Body of pancreas (tissue), 4 donors: ENCODE results near the gene C10orf90. TPM values are rescaled to one million over a fixed set of nuclear protein-coding genes. Genes with fewer than 3 reads are reported as not detected.

Experiments
- ATAC-seq: fragments of 150-250 bp; one replicate; pipeline ENCODE4 v1.9.1; 2016
- DNase-seq, 4 donors: peaks; one replicate each; pipeline ENCODE4 v3.0.0-alpha.2; 2019
- H3K27ac ChIP-seq, 4 donors: fragments of 200-600 bp; sonication (generic); 1 replicate in 3 of 4; 2 replicates in 1 of 4; pipeline versions ENCODE4 v1.5.1 to v1.6.1; 2016 to 2019; ENCODE audit warnings: mild to moderate bottlenecking in 1 of 4, mixed read lengths in 1 of 4, moderate library complexity in 1 of 4
- H3K27me3 ChIP-seq, 2 donors: fragments of 200-600 bp; sonication (generic); one replicate each; pipeline ENCODE4 v1.6.0; 2016; ENCODE audit warnings: mild to moderate bottlenecking in 1 of 2
- H3K36me3 ChIP-seq, 2 donors: fragments of 200-600 bp; sonication (generic); replicated peaks in 1 of 2; 2 replicates each; pipeline ENCODE4 v1.5.1; 2016; ENCODE audit warnings: low read depth in 2 of 2; ENCODE audit not compliant: insufficient read depth in 1 of 2
- H3K4me1 ChIP-seq: fragments of 200-600 bp; sonication (generic); one replicate; pipeline ENCODE4 v1.6.0; 2016
- H3K4me3 ChIP-seq, 2 donors: fragments of 200-600 bp; sonication (generic); 1 replicate in 1 of 2; 2 replicates in 1 of 2; pipeline ENCODE4 v1.5.1; 2016 to 2019
- H3K9me3 ChIP-seq, 3 donors: fragments of 200-600 bp; sonication (generic); 1 replicate in 2 of 3; 2 replicates in 1 of 3; pipeline ENCODE4 v1.5.1; 2016
- POLR2A ChIP-seq, 3 donors: fragments of 450-650 bp; IDR thresholded peaks; one replicate each; pipeline ENCODE4 v1.6.1; 2016; ENCODE audit warnings: antibody characterized with exemption in 3 of 3, mild to moderate bottlenecking in 2 of 3
- WGBS, 2 donors: methylation state at CpG; one replicate each; pipeline ENCODE4 v1.1.5; 2017; 5-methylcytosine and 5-hydroxymethylcytosine counted together
- intact Hi-C: fragments of 100-400 bp; cut with DNase I; formaldehyde crosslinking; loops from one replicate; pipeline ENCODE4 v1.15.1; 2023
- total RNA-seq, 2 donors: library from RNA; depleted of rRNA; stranded (reverse); fragments of >200 nt; gene quantifications; one replicate each; pipeline ENCODE4 v1.1.0, GENCODE V29; 2016
- TF ChIP-seq, protein P1 (sequence below), 7 experiments: fragments of 450-650 bp in 4 of 7; fragments of 200-600 bp in 3 of 7; sonication (generic) in 3 of 7; IDR thresholded peaks; one replicate each; pipeline ENCODE4 v1.5.1; 2016 to 2019; ENCODE audit warnings: antibody characterized with exemption in 7 of 7

The C10orf90 gene
- total RNA-seq, 2 donors from 2014 or later: not detected

DNA sequence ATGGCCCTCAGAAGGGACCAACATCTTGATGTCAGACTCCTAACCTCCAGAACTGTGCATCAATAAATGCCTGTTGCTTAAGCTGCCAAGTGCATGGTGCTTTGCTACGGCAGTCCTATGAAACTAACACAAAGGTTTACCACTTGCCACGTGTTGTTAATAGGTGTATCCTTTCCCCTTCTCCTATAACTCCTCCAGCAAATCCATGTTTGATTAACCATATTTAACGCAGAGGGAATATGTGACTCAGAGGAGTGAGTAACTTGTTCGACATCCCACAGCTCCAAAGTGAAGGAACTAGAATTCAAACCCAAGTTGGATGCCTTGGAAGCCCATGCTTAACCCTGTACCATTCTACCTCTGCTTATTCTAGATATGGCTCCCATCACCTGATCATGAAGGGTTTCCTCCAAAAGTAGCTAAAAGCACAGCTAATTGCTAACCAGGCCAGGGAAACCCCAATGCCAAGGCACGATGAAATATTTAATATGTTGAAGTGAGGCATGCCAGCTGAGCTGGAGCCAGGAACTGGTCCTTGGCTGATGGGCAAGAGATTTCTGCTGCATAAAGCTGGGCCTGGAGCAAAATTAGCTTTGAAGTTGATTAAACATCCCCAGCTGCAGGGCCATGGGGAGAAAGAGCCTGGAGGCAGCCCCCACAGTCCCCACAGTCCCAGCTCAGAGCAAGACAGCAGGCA lies 131.9 kb downstream of the C10orf90 start:
- H3K4me1 ChIP-seq: peaks cover 12% of the 10 kb centered on the region
- H3K27ac ChIP-seq: no peak overlapping the region
- DNase-seq (peak in 1 of 4 donors; percentile 51), ATAC-seq (no peak)
- no peaks in the 10 kb centered on the region for H3K27me3 ChIP-seq
- intact Hi-C loops: no loop called here
- WGBS, 2 donors: 76 to 80% methylated on average over 5 of the region's 5 CpGs
- H3K9me3 ChIP-seq: no peaks in the 10 kb centered on the region
- H3K4me3 ChIP-seq: no peak overlapping the region
- TF ChIP-seq, protein P1, sequence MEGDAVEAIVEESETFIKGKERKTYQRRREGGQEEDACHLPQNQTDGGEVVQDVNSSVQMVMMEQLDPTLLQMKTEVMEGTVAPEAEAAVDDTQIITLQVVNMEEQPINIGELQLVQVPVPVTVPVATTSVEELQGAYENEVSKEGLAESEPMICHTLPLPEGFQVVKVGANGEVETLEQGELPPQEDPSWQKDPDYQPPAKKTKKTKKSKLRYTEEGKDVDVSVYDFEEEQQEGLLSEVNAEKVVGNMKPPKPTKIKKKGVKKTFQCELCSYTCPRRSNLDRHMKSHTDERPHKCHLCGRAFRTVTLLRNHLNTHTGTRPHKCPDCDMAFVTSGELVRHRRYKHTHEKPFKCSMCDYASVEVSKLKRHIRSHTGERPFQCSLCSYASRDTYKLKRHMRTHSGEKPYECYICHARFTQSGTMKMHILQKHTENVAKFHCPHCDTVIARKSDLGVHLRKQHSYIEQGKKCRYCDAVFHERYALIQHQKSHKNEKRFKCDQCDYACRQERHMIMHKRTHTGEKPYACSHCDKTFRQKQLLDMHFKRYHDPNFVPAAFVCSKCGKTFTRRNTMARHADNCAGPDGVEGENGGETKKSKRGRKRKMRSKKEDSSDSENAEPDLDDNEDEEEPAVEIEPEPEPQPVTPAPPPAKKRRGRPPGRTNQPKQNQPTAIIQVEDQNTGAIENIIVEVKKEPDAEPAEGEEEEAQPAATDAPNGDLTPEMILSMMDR (IDR thresholded peaks at IDR 0.05): no peak
- TF ChIP-seq POLR2A (IDR thresholded peaks at IDR 0.05): no peak
- no peaks in the 10 kb centered on the region for H3K36me3 ChIP-seq

DNA sequence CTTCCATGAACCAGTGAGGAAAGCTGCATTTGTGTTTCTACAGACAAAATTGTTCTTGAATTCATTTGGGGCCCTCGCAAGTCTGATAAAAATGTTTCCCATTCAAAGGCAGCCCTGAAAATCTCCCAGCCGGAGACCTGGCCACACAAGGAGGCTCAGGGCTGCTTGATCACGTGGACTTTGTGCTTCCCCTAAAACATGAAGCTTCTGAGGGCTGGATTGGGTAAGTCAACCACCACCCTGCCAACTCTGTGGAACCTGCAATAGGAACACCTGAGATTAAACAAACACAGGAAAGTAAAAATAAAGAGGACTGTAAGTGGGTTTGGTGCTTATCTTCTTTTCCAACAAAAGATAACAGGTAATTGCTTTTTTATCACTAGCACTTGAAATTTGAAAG lies 133.8 kb downstream of the C10orf90 start:
- ATAC-seq (no peak), DNase-seq (peak in 2 of 4 donors; percentile 4 to 40)
- H3K36me3 ChIP-seq: no peaks in the 10 kb centered on the region
- no peak for TF ChIP-seq POLR2A (IDR thresholded peaks at IDR 0.05)
- TF ChIP-seq, protein P1 (IDR thresholded peaks at IDR 0.05): no peak
- peaks cover 12% of the 10 kb centered on the region for H3K4me1 ChIP-seq
- H3K27me3 ChIP-seq: no peaks in the 10 kb centered on the region
- 39 to 40% methylated on average over 3 of the region's 3 CpGs for WGBS, 2 donors
- H3K9me3 ChIP-seq: no peaks in the 10 kb centered on the region
- no peak overlapping the region for H3K4me3 ChIP-seq
- intact Hi-C loops: no loop called here
- no peak overlapping the region for H3K27ac ChIP-seq

DNA sequence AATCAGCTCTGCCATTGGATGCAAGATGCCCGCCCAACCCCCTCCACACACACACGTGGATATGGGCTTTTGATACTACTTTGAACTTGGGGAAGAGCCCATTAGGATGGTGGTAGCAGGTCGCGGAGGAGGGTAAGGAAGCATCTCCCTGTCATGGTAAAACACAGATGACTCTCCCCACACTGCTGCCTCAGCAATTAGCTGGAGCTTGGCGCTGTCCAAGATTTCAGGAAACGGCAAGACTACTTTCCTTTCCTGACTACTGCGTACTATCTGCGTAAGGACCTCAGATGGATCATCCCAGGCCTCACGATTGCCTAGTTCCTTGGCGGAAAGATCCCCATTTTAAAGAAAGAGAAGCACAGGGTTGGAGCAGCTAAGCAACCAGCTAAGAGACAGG lies 134.3 kb downstream of the C10orf90 start:
- WGBS, 2 donors: 71 to 89% methylated on average over 9 of the region's 10 CpGs
- H3K4me1 ChIP-seq: peaks cover 12% of the 10 kb centered on the region
- TF ChIP-seq POLR2A (IDR thresholded peaks at IDR 0.05): no peak
- TF ChIP-seq, protein P1 (IDR thresholded peaks at IDR 0.05): no peak
- H3K27ac ChIP-seq: no peak overlapping the region
- ATAC-seq: no peak
- intact Hi-C loops: no loop called here
- no peak for DNase-seq
- no peaks in the 10 kb centered on the region for H3K36me3 ChIP-seq
- no peak overlapping the region for H3K4me3 ChIP-seq
- H3K27me3 ChIP-seq: no peaks in the 10 kb centered on the region
- H3K9me3 ChIP-seq: no peaks in the 10 kb centered on the region

DNA sequence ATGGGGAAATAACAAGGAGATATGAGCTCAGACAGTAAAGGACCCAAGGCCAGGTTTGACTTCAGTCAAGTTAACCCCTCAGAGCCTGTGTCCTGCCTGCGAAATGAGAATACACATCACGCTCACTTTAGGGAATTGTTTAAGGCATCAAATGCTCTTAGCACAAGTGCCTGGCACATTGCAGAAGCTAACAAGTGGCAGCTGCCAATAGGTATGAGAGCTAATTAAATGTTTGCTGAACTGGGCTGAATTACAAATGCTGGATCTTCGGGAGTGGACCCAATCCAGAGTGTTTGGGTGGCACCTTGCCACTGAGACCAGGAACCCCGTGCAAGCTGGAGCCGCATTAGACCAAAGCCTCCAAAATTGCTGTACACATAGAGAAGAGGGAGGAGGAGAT lies 136.8 kb downstream of the C10orf90 start:
- 82 to 98% methylated on average over 5 of the region's 5 CpGs for WGBS, 2 donors
- TF ChIP-seq POLR2A (IDR thresholded peaks at IDR 0.05): no peak
- TF ChIP-seq, protein P1 (IDR thresholded peaks at IDR 0.05): no peak
- Histone ChIP-seq H3K27me3 (no peaks in the 10 kb centered on the region), H3K4me3 (no peak overlapping the region), H3K36me3 (no peaks in the 10 kb centered on the region), H3K27ac (no peak overlapping the region), H3K4me1 (peaks cover 12% of the 10 kb centered on the region), H3K9me3 (no peaks in the 10 kb centered on the region)
- DNase-seq: no peak
- intact Hi-C loops: no loop called here
- no peak for ATAC-seq

DNA sequence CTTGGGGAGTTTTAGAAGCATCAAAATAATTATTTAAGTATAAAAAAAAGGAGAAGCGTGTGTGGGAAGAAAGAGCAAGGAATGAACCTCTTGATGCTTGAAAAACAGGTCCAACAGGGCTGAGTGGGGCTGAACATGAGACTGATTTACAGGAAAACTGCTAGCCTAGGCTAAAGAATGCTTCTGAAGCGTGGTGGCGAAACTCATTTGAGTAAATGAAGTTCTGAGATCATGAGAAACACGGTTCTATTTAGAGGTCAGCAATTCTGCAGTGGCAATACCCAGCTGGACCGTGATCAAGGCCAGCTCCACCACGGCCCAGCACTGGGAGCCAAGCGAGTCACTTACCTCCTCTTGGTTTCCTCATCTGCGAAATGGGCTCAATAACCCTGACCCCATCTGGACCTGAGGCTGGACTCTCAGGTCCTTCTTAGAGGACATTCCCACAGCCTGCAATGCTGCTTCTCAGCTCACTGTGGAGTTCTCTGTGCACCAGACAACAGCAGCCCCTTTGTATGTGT lies 142.1 kb downstream of the C10orf90 start:
- Histone ChIP-seq H3K27ac (no peak overlapping the region), H3K9me3 (no peaks in the 10 kb centered on the region), H3K4me1 (no peaks in the 10 kb centered on the region), H3K4me3 (no peak overlapping the region), H3K27me3 (no peaks in the 10 kb centered on the region), H3K36me3 (no peaks in the 10 kb centered on the region)
- DNase-seq: no peak
- no peak for TF ChIP-seq POLR2A (IDR thresholded peaks at IDR 0.05)
- TF ChIP-seq, protein P1 (IDR thresholded peaks at IDR 0.05): no peak
- 83 to 85% methylated on average over 8 of the region's 8 CpGs for WGBS, 2 donors
- intact Hi-C loops: no loop called here
- no peak for ATAC-seq
